Measurements from ENCODE around the gene AMBP. TPM values are rescaled to one million over a fixed set of nuclear protein-coding genes. Genes with fewer than 3 reads are reported as not detected.

Gene AMBP
- total RNA-seq, 1 experiment from 2014 or later = not detected

DNA sequence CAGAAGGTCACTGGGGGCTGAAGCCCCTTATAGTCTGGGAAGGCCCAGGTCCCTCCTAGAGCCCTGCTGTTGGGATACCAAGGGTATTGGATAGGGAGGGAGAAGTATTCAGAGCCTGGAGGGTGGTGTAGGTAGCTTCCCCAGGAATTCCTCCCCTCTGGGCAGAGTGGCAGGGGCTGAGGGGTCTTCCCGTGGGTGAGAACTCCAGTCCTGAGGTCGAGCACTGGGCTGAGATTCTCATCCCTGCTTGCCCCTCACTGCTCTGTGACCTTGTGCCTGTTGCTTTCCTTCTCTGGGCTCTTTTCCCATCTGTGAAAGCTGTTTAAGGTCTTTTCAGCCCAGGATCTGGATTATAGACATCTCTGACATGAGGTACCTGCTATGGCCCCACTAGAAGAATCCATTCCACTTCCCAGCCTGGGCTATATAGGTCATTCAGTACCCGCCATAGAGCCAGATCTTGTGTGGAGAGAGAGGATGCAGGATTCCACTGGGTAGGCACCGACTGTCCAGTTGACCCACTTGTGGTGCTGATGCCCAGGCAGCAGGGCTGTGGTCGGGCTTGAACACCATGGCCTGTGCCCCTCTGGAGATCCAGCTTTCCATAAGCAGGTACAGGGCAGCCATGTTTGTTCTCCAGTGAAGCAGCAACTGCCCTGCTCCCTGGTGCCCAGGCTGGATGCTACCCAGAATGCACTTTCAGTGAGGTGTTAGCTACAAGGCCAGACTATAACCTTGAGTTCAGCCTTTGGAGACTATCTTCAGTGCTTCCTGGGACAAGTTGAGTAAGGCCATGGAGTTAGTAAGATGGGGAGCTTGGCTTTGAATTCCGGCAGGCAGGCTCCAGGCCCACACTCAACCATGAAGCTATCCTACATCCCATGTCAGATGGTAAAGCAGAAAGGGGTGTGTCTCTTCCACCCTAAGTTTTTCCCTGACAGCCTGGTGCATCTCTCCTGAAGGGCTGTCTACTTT is 60.1 kb downstream of the AMBP start:
- TF ChIP-seq, protein P1, sequence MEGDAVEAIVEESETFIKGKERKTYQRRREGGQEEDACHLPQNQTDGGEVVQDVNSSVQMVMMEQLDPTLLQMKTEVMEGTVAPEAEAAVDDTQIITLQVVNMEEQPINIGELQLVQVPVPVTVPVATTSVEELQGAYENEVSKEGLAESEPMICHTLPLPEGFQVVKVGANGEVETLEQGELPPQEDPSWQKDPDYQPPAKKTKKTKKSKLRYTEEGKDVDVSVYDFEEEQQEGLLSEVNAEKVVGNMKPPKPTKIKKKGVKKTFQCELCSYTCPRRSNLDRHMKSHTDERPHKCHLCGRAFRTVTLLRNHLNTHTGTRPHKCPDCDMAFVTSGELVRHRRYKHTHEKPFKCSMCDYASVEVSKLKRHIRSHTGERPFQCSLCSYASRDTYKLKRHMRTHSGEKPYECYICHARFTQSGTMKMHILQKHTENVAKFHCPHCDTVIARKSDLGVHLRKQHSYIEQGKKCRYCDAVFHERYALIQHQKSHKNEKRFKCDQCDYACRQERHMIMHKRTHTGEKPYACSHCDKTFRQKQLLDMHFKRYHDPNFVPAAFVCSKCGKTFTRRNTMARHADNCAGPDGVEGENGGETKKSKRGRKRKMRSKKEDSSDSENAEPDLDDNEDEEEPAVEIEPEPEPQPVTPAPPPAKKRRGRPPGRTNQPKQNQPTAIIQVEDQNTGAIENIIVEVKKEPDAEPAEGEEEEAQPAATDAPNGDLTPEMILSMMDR (conservative IDR thresholded peaks at IDR 0.05) = no peak
- TF ChIP-seq EZH2 (IDR thresholded peaks at IDR 0.05; ENCODE audit: low read depth) = no peak
- Histone ChIP-seq H3F3A (ENCODE audit: insufficient read depth, low read depth) (no peaks in the 10 kb centered on the region), H3K4me1 (replicated peaks; ENCODE audit: insufficient read depth) (no peaks in the 10 kb centered on the region), H3K9me3 (ENCODE audit: insufficient read depth, low read depth) (no peaks in the 10 kb centered on the region), H4K20me1 (ENCODE audit: insufficient read depth) (no peaks in the 10 kb centered on the region), H3K27me3 (ENCODE audit: insufficient read depth, low read depth) (peaks cover 30% of the 10 kb centered on the region), H2AFZ (no peak overlapping the region), H3K27ac (no peak overlapping the region), H3K4me3 (no peak overlapping the region), H3K4me2 (no peak overlapping the region), H3K79me2 (ENCODE audit: low read depth) (no peaks in the 10 kb centered on the region), H3K36me3 (ENCODE audit: low read depth) (no peaks in the 10 kb centered on the region), H3K9me2 (ENCODE audit: insufficient read depth) (no peaks in the 10 kb centered on the region)
- intact Hi-C loops (cut with micrococcal nuclease; ENCODE audit: unreplicated experiment) = no loop called here
- no TSS peak for BruUV-seq (replicated peaks)
- ChIA-PET CTCF (no interaction called here), POLR2A (ENCODE audit: unreplicated experiment) (no interaction called here)
- no peak for DNase-seq

DNA sequence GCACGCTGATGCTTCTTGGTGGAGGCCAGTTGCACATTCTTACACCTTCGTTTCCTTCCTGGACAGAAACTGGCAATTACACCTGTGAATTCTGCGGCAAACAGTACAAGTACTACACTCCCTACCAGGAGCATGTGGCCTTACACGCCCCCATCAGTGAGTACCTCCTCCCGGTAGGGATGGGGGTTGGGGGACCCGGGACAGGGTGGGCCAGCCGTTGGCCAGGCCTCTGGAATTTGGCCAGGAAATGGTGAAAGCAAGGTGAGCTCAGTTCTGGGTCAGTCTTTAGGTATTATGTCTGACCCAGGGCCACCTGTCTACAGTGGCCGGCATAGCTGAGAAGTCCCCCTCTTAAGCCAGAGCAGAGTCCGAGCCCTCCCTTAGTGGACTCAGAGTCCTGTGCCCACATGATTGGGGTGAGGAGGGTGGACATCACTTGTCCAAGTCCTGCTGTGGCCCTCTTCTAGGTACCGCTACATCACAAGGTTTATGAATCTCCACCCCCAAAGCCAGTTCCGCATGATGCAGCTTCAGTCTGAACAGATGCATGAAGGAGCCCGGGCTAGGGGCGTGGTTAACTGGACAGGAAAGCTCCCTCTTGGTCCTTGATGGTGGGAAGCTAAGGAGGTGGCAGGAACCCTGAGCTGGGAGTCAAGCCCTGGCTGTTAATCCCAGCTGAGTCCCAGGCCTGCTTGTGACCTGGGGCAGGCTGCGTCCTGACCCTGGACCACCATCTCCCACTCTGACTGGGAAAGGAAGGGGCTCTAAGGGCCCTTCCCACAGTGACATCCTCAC is 61.3 kb downstream of the AMBP start:
- no peak overlapping the region for H3K4me2 ChIP-seq
- no peak overlapping the region for H2AFZ ChIP-seq
- ChIA-PET POLR2A (ENCODE audit: unreplicated experiment) (no interaction called here), CTCF (no interaction called here)
- no peaks in the 10 kb centered on the region for H4K20me1 ChIP-seq (ENCODE audit: insufficient read depth)
- H3K9me2 ChIP-seq (ENCODE audit: insufficient read depth) = no peaks in the 10 kb centered on the region
- H3K27ac ChIP-seq = no peak overlapping the region
- no peak for DNase-seq
- TF ChIP-seq, protein P1 (conservative IDR thresholded peaks at IDR 0.05) = no peak
- no peak for TF ChIP-seq EZH2 (IDR thresholded peaks at IDR 0.05; ENCODE audit: low read depth)
- peaks cover 36% of the 10 kb centered on the region for H3K27me3 ChIP-seq (ENCODE audit: insufficient read depth, low read depth)
- H3K36me3 ChIP-seq (ENCODE audit: low read depth) = no peaks in the 10 kb centered on the region
- no peaks in the 10 kb centered on the region for H3K79me2 ChIP-seq (ENCODE audit: low read depth)
- H3K4me1 ChIP-seq (replicated peaks; ENCODE audit: insufficient read depth) = no peaks in the 10 kb centered on the region
- no peaks in the 10 kb centered on the region for H3K9me3 ChIP-seq (ENCODE audit: insufficient read depth, low read depth)
- no peaks in the 10 kb centered on the region for H3F3A ChIP-seq (ENCODE audit: insufficient read depth, low read depth)
- no peak overlapping the region for H3K4me3 ChIP-seq
- intact Hi-C loops (cut with micrococcal nuclease; ENCODE audit: unreplicated experiment) = no loop called here
- no TSS peak for BruUV-seq (replicated peaks)

GRCh38 chr9:114016101-114016500 is 62.0 kb downstream of the AMBP start:
- ChIA-PET CTCF (no interaction called here), POLR2A (ENCODE audit: unreplicated experiment) (no interaction called here)

More at GRCh38 chr9:114016101-114016500, 62.0 kb downstream of the AMBP start:
- no peak overlapping the region for H3K27ac ChIP-seq
- no peaks in the 10 kb centered on the region for H3K9me3 ChIP-seq (ENCODE audit: insufficient read depth, low read depth)
- H3K79me2 ChIP-seq (ENCODE audit: low read depth) = no peaks in the 10 kb centered on the region
- H3K4me2 ChIP-seq = no peak overlapping the region
- H2AFZ ChIP-seq = no peak overlapping the region
- no TSS peak for BruUV-seq (replicated peaks)
- DNase-seq = no peak
- no peak overlapping the region for H3K4me3 ChIP-seq
- no peaks in the 10 kb centered on the region for H4K20me1 ChIP-seq (ENCODE audit: insufficient read depth)
- H3F3A ChIP-seq (ENCODE audit: insufficient read depth, low read depth) = no peaks in the 10 kb centered on the region
- no peak for TF ChIP-seq EZH2 (IDR thresholded peaks at IDR 0.05; ENCODE audit: low read depth)
- TF ChIP-seq, protein P1 (conservative IDR thresholded peaks at IDR 0.05) = no peak
- no peaks in the 10 kb centered on the region for H3K9me2 ChIP-seq (ENCODE audit: insufficient read depth)
- H3K4me1 ChIP-seq (replicated peaks; ENCODE audit: insufficient read depth) = no peaks in the 10 kb centered on the region
- H3K36me3 ChIP-seq (ENCODE audit: low read depth) = no peaks in the 10 kb centered on the region
- H3K27me3 ChIP-seq (ENCODE audit: insufficient read depth, low read depth) = peaks cover 43% of the 10 kb centered on the region
- intact Hi-C loops (cut with micrococcal nuclease; ENCODE audit: unreplicated experiment) = no loop called here

All from PC-9 (cell line).